CD14-positive monocyte (primary cell): ENCODE measurements around the gene PRRC2B. TPM values are rescaled to one million over a fixed set of nuclear protein-coding genes. Genes with fewer than 3 reads are reported as not detected.

Source experiments
- DNase-seq, 3 donors: peaks; one replicate each; pipeline ENCODE4 v3.0.0-alpha.2; 2011 to 2022
- H2AFZ ChIP-seq: 2 replicates; pipeline ENCODE4 v1.6.0; 2012; ENCODE audit warnings: mild to moderate bottlenecking, low read depth, low read length, inconsistent platforms; ENCODE audit not compliant: insufficient read depth, poor library complexity, severe bottlenecking
- H3K27ac ChIP-seq, 2 donors: 1 replicate in 1 of 2; 2 replicates in 1 of 2; pipeline ENCODE4 v1.5.1; 2012 to 2013; ENCODE audit warnings: low read length in 2 of 2, control low read depth in 1 of 2, inconsistent platforms in 1 of 2, low read depth in 1 of 2, mild to moderate bottlenecking in 1 of 2
- H3K27me3 ChIP-seq, 2 donors: one replicate each; pipeline versions ENCODE4 v1.6.0 to v1.6.1; 2011 to 2013; ENCODE audit warnings: low read length in 2 of 2; ENCODE audit not compliant: control insufficient read depth in 2 of 2, insufficient read depth in 2 of 2
- H3K36me3 ChIP-seq, 2 donors: replicated peaks in 1 of 2; 1 replicate in 1 of 2; 2 replicates in 1 of 2; pipeline versions ENCODE4 v1.5.1 to v1.6.1; 2012 to 2013; ENCODE audit warnings: low read length in 2 of 2, control low read depth in 1 of 2, inconsistent platforms in 1 of 2, mild to moderate bottlenecking in 1 of 2; ENCODE audit not compliant: insufficient read depth in 2 of 2, control insufficient read depth in 1 of 2
- H3K4me1 ChIP-seq, 2 donors: 1 replicate in 1 of 2; 2 replicates in 1 of 2; pipeline versions ENCODE4 v1.5.1 to v1.6.1; 2012 to 2013; ENCODE audit warnings: low read length in 2 of 2, control low read depth in 1 of 2, inconsistent platforms in 1 of 2, mild to moderate bottlenecking in 1 of 2, moderate library complexity in 1 of 2; ENCODE audit not compliant: insufficient read depth in 2 of 2, control insufficient read depth in 1 of 2
- H3K4me2 ChIP-seq: replicated peaks from 2 replicates; pipeline ENCODE3; 2012; ENCODE audit warnings: low read length, moderate library complexity, mild to moderate bottlenecking; ENCODE audit not compliant: poor library complexity, severe bottlenecking; ENCODE audit errors: extremely low read depth
- H3K4me3 ChIP-seq, 3 experiments: fragments of 200-600 bp in 1 of 3; sonication (generic) in 1 of 3; replicated peaks in 1 of 3; 1 replicate in 2 of 3; 2 replicates in 1 of 3; pipeline ENCODE4 v1.5.1; 2011 to 2013; ENCODE audit warnings: low read length in 3 of 3, mild to moderate bottlenecking in 3 of 3, control low read depth in 2 of 3, low read depth in 2 of 3, inconsistent platforms in 1 of 3, moderate library complexity in 1 of 3
- H3K79me2 ChIP-seq: 2 replicates; pipeline ENCODE4 v1.6.0; 2012; ENCODE audit warnings: mild to moderate bottlenecking, control low read depth, inconsistent platforms, low read length, moderate library complexity; ENCODE audit not compliant: insufficient read depth
- H3K9ac ChIP-seq: 2 replicates; pipeline ENCODE4 v1.6.0; 2017; ENCODE audit warnings: low read length, mild to moderate bottlenecking; ENCODE audit not compliant: insufficient read depth, poor library complexity, severe bottlenecking
- H3K9me3 ChIP-seq, 2 donors: replicated peaks in 1 of 2; 1 replicate in 1 of 2; 2 replicates in 1 of 2; pipeline versions ENCODE4 v1.5.1 to v1.6.1; 2012 to 2013; ENCODE audit warnings: low read length in 2 of 2, control low read depth in 1 of 2; ENCODE audit not compliant: control insufficient read depth in 1 of 2, insufficient read depth in 1 of 2
- H4K20me1 ChIP-seq: 2 replicates; pipeline ENCODE4 v1.6.0; 2012; ENCODE audit warnings: mild to moderate bottlenecking, low read length, control low read depth, moderate library complexity; ENCODE audit not compliant: insufficient read depth
- H3K27ac Mint-ChIP-seq, 7 donors: one replicate each; pipeline ENCODE4 v1.8.0; 2020; ENCODE audit warnings: mild to moderate bottlenecking in 7 of 7, mixed read lengths in 7 of 7, moderate library complexity in 6 of 7, inconsistent platforms in 2 of 7
- H3K27me3 Mint-ChIP-seq, 3 donors: one replicate each; pipeline ENCODE4 v1.8.0; 2021 to 2022; ENCODE audit warnings: low read depth in 3 of 3, mild to moderate bottlenecking in 3 of 3, mixed read lengths in 3 of 3, moderate library complexity in 3 of 3, inconsistent platforms in 1 of 3
- H3K36me3 Mint-ChIP-seq, 2 donors: one replicate each; pipeline ENCODE4 v1.8.0; 2020; ENCODE audit warnings: mixed read lengths in 2 of 2, inconsistent platforms in 1 of 2, mild to moderate bottlenecking in 1 of 2
- H3K4me1 Mint-ChIP-seq: one replicate; pipeline ENCODE4 v1.8.0; 2020; ENCODE audit warnings: mild to moderate bottlenecking, mixed read lengths
- H3K4me3 Mint-ChIP-seq, 2 donors: one replicate each; pipeline ENCODE4 v1.8.0; 2020; ENCODE audit warnings: mild to moderate bottlenecking in 2 of 2, mixed read lengths in 2 of 2, moderate library complexity in 1 of 2
- H3K9me3 Mint-ChIP-seq, 7 donors: one replicate each; pipeline ENCODE4 v1.8.0; 2020 to 2022; ENCODE audit warnings: mixed read lengths in 7 of 7, mild to moderate bottlenecking in 6 of 7, moderate library complexity in 6 of 7, inconsistent platforms in 2 of 7
- WGBS: methylation state at CpG from one replicate; pipeline ENCODE4 v1.1.5; 2013; ENCODE audit warnings: missing lambda C conversion rate; ENCODE audit not compliant: insufficient coverage; 5-methylcytosine and 5-hydroxymethylcytosine counted together
- intact Hi-C, 2 donors: fragments of 100-400 bp; cut with micrococcal nuclease; formaldehyde crosslinking; loops; one replicate each; pipeline versions ENCODE4 v1.15.0 to v1.15.1; 2023
- polyA plus RNA-seq, 3 donors: library from polyadenylated mRNA; depleted of rRNA in 1 of 3; unstranded in 2 of 3; stranded (reverse) in 1 of 3; fragments of 300-500 nt in 2 of 3; fragments of >200 nt in 1 of 3; fragmentation: Illumina TruSeq in 2 of 3; gene quantifications; 1 replicate in 2 of 3; 2 replicates in 1 of 3; pipeline ENCODE4 v1.2.3, GENCODE V29; 2012 to 2021
- TF ChIP-seq, protein P1 (sequence below): fragments of 200-600 bp; IDR thresholded peaks from one replicate; pipeline ENCODE4 v1.8.0; 2022; ENCODE audit warnings: antibody characterized with exemption, mild to moderate bottlenecking

PRRC2B gene
- polyA plus RNA-seq, 3 donors = 2.8 to 36.2 (median 8.6) TPM

DNA sequence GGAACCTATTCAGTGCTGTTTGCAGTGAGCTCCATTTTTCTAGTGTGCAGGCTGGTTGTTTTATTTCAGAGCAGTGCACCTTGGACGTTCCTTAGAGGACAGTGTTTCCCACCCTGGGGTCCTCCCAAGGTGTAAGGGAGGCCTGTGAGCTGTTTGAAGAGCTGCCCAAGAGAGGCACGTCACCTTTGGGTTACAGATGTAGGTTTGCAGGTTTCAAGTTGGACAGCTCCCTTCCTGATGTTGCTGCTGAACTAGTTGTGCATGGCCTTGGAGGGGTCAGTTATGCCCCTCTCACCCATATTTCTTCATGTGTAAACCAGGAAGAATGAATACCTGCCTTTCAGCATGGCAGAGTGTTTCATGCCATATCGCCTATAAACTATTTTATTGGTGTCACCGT lies 74.1 kb downstream of the PRRC2B start:
- Mint-ChIP-seq H3K4me3 (no peak overlapping the region), H3K9me3 (peaks cover 0 to 2% (median 0%) of the 10 kb centered on the region in 7 donors), H3K27ac (peak overlapping the region in 1 of 7 donors; percentile 25), H3K36me3 (peaks cover 76 to 94% of the 10 kb centered on the region in 2 donors), H3K27me3 (no peaks in the 10 kb centered on the region), H3K4me1 (peaks cover 2% of the 10 kb centered on the region)
- H3K27me3 ChIP-seq = no peaks in the 10 kb centered on the region
- no peak overlapping the region for H3K9ac ChIP-seq
- H3K4me1 ChIP-seq = no peaks in the 10 kb centered on the region
- intact Hi-C loops = no loop called here
- H2AFZ ChIP-seq = no peak overlapping the region
- H4K20me1 ChIP-seq = peaks cover 72% of the 10 kb centered on the region
- H3K27ac ChIP-seq = no peak overlapping the region
- peaks cover 19% of the 10 kb centered on the region for H3K79me2 ChIP-seq
- H3K9me3 ChIP-seq = no peaks in the 10 kb centered on the region
- TF ChIP-seq, protein P1, sequence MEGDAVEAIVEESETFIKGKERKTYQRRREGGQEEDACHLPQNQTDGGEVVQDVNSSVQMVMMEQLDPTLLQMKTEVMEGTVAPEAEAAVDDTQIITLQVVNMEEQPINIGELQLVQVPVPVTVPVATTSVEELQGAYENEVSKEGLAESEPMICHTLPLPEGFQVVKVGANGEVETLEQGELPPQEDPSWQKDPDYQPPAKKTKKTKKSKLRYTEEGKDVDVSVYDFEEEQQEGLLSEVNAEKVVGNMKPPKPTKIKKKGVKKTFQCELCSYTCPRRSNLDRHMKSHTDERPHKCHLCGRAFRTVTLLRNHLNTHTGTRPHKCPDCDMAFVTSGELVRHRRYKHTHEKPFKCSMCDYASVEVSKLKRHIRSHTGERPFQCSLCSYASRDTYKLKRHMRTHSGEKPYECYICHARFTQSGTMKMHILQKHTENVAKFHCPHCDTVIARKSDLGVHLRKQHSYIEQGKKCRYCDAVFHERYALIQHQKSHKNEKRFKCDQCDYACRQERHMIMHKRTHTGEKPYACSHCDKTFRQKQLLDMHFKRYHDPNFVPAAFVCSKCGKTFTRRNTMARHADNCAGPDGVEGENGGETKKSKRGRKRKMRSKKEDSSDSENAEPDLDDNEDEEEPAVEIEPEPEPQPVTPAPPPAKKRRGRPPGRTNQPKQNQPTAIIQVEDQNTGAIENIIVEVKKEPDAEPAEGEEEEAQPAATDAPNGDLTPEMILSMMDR = no peak
- no peak overlapping the region for H3K4me3 ChIP-seq
- DNase-seq = no peak
- WGBS = 100% methylated on average over 1 of the region's 4 CpGs
- H3K4me2 ChIP-seq = no peak overlapping the region
- H3K36me3 ChIP-seq = peaks cover 89 to 99% of the 10 kb centered on the region in 2 donors

DNA sequence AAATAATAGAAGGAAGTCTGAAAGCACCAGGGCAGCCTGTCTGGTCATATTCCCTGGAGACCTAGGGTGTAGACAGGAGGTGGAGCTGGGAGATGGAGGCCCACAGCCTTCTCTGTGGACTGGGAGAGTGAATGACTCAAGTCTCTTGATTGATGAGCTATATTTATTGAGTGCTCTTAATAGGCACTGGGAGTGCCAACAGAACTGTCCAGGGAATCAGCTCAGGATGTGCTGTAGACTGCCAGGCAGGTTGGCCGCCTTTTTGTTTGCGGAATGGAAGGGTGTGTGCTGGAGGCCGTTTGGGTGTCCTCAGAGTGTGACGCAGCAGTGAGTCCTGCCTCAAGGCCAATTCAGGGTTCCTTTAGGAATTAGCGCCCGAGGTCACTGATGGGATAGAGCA lies 75.5 kb downstream of the PRRC2B start:
- Histone ChIP-seq H3K4me1 (no peaks in the 10 kb centered on the region), H3K9me3 (no peaks in the 10 kb centered on the region), H4K20me1 (peaks cover 72% of the 10 kb centered on the region), H3K4me2 (no peak overlapping the region), H3K79me2 (peaks cover 22% of the 10 kb centered on the region), H3K36me3 (peaks cover 92 to 99% of the 10 kb centered on the region in 2 donors), H2AFZ (no peak overlapping the region), H3K27me3 (no peaks in the 10 kb centered on the region), H3K4me3 (no peak overlapping the region), H3K27ac (no peak overlapping the region), H3K9ac (no peak overlapping the region)
- H3K9me3 Mint-ChIP-seq = peaks cover 0 to 2% (median 0%) of the 10 kb centered on the region in 7 donors
- no peak overlapping the region for H3K27ac Mint-ChIP-seq
- no peak for DNase-seq
- intact Hi-C loops = no loop called here
- WGBS = 96% methylated on average over 6 of the region's 6 CpGs
- H3K36me3 Mint-ChIP-seq = peaks cover 80 to 95% of the 10 kb centered on the region in 2 donors
- no peaks in the 10 kb centered on the region for H3K4me1 Mint-ChIP-seq
- TF ChIP-seq, protein P1 = no peak
- H3K4me3 Mint-ChIP-seq = no peak overlapping the region
- no peaks in the 10 kb centered on the region for H3K27me3 Mint-ChIP-seq
